22Rv1 (cell line): ENCODE results near the gene GNB5.
"Not testable (repeated sequence)": the region's sequence is repeated elsewhere in the genome, so short reads cannot be mapped to it uniquely, and the experiment has no call there.

Experiments
- H3K27ac ChIP-seq: fragments of 450-650 bp; 2 replicates; pipeline ENCODE4 v1.5.1; 2017
- ZFX ChIP-seq: fragments of 450-650 bp; IDR thresholded peaks from 2 replicates; pipeline ENCODE4 v1.6.1; 2017; ENCODE audit warnings: antibody characterized with exemption, borderline replicate concordance
- TF ChIP-seq, protein P1 (sequence below): fragments of 450-650 bp; IDR thresholded peaks from 2 replicates; pipeline ENCODE4 v1.5.1; 2017; ENCODE audit warnings: mild to moderate bottlenecking

Gene GNB5

DNA sequence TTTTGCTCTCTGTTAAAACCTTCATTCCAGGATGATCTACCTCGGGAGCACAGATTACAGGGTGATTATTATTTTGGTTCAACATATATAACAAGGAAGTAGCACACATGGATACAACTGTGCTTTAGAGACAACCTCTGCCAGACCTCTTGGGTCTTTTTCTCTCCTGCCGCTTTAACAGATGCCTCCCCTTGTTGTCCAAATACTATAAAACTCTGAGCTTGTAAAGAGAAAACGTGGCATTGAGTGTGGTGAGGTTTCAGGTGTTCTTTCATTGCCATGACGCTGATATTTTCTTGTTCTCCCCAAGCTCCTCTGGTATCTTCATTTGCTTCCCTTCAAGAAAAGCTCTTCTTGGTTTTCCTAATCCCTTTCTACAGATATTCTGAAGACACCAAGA lies 107.6 kb downstream of the GNB5 start:
- no peak overlapping the region for H3K27ac ChIP-seq
- no peak for TF ChIP-seq ZFX
- TF ChIP-seq, protein P1, sequence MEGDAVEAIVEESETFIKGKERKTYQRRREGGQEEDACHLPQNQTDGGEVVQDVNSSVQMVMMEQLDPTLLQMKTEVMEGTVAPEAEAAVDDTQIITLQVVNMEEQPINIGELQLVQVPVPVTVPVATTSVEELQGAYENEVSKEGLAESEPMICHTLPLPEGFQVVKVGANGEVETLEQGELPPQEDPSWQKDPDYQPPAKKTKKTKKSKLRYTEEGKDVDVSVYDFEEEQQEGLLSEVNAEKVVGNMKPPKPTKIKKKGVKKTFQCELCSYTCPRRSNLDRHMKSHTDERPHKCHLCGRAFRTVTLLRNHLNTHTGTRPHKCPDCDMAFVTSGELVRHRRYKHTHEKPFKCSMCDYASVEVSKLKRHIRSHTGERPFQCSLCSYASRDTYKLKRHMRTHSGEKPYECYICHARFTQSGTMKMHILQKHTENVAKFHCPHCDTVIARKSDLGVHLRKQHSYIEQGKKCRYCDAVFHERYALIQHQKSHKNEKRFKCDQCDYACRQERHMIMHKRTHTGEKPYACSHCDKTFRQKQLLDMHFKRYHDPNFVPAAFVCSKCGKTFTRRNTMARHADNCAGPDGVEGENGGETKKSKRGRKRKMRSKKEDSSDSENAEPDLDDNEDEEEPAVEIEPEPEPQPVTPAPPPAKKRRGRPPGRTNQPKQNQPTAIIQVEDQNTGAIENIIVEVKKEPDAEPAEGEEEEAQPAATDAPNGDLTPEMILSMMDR, result no peak

DNA sequence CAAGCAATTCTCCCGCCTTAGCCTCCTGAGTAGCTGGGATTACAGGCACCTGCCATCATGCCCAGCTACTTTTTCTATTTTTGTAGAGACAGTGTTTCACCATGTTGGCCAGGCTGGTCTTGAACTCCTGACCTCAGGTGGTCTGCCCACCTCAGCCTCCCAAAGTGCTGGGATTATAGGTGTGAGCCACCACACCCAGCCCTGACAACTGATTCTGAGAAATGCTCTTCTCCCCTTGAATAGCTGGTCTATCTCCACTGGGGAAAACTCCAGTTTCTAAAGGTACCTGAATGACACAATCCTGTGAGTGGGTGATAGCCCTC lies 108.2 kb downstream of the GNB5 start:
- not testable (repeated sequence) for H3K27ac ChIP-seq

- no peak for TF ChIP-seq ZFX
- TF ChIP-seq, protein P1, result no peak
- H3K27ac ChIP-seq, result no peak overlapping the region
These were observed 108.8 kb downstream of the GNB5 start for GRCh38 chr15:52082197-52083036.

DNA sequence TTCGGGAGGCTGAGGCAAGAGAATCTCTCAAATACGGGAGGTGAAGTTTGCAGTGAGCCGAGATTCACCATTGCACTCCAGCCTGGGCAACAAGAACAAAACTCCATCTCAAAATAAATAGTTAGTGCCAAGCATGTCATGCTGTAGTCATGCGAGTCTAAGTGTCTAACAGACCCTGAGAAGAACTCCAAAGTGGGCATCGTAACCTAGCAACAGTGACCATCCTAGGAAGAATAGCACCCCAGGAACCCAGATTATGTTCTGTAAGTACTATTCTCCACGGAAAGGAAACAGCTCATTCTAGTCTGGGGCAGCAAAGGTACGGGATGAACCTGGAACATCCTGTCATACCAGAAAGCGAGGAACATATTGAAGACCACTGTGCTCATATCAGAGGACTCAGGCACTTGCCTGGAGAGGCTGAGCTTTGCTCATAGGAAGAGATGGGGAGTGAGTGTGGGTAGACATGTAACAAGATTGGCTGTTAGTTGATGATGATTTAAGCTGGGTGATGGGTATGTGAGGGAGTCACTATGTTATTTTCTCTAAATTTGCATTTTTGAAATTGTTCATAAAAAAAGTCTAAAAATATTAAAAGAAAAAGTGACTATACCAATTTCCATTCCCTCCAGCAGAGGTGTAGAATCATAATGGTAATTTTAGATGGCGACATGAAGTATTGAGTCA lies 110.3 kb downstream of the GNB5 start:
- TF ChIP-seq, protein P1, result no peak
- no peak for TF ChIP-seq ZFX
- no peak overlapping the region for H3K27ac ChIP-seq

DNA sequence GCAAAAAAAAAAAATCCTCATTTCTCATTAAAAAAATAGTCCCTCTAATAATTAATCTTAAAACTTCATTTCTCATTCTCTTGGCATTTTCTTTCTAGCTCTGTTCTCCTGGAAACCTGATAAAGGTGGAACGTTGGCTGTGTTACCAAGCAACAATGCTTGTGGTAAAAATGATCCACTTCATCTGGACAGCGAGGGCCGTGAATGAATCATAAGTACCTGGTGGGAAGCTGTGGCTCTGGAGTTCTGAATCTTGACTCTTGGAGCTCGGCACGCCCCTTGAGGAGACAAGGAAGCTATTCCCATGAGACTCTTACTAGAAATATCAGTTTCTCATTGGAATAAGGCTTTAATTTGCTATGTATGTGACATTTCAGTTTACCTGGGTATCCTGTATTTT lies 111.2 kb downstream of the GNB5 start:
- no peak overlapping the region for H3K27ac ChIP-seq
- no peak for TF ChIP-seq ZFX
- TF ChIP-seq, protein P1, result no peak

- H3K27ac ChIP-seq, result no peak overlapping the region
- TF ChIP-seq, protein P1, result peak; percentile 95
- TF ChIP-seq ZFX, result no peak
These were observed 112.1 kb downstream of the GNB5 start for GRCh38 chr15:52078876-52079700.

DNA sequence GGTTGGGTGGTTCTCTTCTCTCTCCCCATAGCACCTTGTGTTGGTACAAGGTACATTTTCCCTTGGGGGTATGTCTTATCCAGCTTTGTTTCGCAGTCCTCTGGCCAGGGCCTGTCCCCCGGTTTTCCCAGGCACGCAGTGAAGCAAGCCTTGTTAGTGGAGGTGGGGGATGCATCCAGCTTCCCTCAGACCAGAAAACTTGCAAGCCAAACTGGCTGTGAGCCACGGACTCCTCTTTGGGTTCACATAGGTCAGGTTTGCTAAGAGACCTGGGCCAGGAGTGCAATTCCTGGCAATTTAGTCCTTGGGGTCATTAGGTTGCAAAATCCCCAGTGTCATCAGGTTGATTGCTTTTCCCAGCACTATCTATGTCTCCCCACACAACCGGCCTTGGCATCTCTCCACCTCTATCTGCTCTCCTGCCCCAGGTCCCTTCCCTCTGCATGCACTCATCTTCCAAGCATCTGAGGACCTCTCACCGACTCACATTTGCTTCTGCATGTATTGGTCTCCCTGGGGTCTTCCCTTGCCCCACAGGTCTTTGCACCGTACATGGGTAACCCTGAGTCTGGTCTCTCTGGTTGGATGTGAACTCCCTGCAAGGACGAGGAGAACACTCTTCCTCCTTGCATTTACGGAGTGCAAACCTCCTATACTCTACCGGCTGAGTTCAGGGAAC lies 112.9 kb downstream of the GNB5 start:
- TF ChIP-seq, protein P1, result no peak
- TF ChIP-seq ZFX, result no peak
- no peak overlapping the region for H3K27ac ChIP-seq
